ENCODE measurements around the gene LRP10.
"Not testable (repeated sequence)": the region's sequence is repeated elsewhere in the genome, so short reads cannot be mapped to it uniquely, and the experiment has no call there.

The LRP10 gene

DNA sequence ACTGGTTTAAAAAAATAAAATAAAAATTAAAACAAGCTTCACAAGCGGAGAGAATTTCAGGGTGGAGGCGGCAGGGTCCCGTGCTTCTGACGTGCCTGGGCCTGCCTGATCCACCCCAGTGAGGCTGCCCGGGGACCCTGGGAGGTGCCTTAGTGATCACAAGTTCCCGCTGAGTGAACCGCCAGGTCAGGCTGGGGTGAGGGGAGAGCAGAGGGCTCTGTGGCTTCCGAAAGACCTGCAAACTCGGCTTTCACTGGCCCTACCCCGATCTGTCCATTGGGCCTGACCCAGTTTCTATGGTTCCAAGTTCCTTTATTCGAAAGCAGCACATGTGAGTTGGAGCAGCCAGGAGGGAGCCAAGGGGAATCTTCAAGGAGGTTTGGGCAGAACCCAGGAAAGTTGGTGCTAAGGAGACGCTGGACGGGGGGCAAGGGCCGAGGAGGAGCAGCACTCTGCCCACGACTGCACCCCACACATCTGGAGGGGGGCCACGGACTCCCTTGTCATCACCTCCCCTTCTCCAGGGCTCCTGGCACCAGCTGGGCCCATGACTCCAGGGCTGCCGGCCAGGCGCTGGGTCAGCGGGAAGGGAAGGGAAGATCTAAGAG, 22.2 kb upstream of the LRP10 start:
- TF ChIP-seq TAF1 (IDR thresholded peaks at IDR 0.05; ENCODE audit: low read depth, low read length) (no peak), SPI1 (IDR thresholded peaks at IDR 0.05; ENCODE audit: low read depth, low read length) (no peak), PAX5 (IDR thresholded peaks at IDR 0.05; ENCODE audit: insufficient read depth, low read length, severe bottlenecking) (no peak), POLR2A (IDR thresholded peaks at IDR 0.05; ENCODE audit: low read depth, low read length) (no peak)
- FAIRE-seq: no peak
- DNase-seq (ENCODE audit: insufficient read length, low spot score): no peak

DNA sequence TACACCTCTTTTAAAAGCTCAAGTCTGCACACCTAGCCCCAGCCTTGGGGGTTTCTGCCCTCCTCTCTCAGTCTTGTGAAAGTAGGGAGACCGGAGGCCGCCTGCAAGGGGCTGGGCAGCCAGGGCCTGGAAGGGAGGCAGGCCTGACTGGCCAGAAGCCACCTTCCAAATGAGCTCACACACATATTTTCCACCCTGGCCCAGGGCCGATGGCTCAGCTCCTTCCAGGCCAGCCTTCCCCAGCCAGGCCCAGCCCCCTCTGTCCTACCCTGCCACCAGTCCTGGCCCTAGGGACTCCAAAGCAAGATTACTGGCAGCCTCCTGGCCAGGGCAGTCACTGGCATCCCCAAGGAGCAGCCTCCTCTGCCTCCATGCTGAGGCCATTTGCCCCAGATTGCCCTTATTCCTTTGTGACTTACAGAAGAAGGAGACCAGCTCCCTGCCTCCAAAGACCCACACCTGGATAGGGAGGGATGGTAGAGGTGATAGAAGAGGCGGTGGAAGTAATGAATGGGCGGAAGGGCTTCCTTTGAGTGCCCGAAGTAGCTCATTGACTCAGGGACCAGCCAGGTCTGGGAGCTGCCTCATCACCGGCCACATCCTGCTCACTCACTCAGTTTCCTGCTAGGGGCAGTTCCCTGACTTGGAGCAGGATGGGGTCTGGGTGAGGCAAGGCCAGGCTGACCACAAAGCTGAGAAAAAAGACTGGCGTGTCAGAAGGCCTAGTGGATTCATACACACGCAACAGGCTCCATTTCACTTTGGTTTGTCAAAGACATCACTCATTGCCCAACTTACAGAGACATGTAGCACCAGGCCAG, 20.4 kb upstream of the LRP10 start:
- FAIRE-seq: peak; percentile 13
- no peak for DNase-seq (ENCODE audit: insufficient read length, low spot score)
- TF ChIP-seq SPI1 (IDR thresholded peaks at IDR 0.05; ENCODE audit: low read depth, low read length) (no peak), POU2F2 (IDR thresholded peaks at IDR 0.05; ENCODE audit: low read depth, low read length) (no peak), PAX5 (IDR thresholded peaks at IDR 0.05; ENCODE audit: insufficient read depth, low read length, severe bottlenecking) (no peak), TAF1 (IDR thresholded peaks at IDR 0.05; ENCODE audit: low read depth, low read length) (no peak), POLR2A (IDR thresholded peaks at IDR 0.05; ENCODE audit: low read depth, low read length) (no peak), POLR2AphosphoS5 (IDR thresholded peaks at IDR 0.05; ENCODE audit: low read depth, low read length) (no peak)

DNA sequence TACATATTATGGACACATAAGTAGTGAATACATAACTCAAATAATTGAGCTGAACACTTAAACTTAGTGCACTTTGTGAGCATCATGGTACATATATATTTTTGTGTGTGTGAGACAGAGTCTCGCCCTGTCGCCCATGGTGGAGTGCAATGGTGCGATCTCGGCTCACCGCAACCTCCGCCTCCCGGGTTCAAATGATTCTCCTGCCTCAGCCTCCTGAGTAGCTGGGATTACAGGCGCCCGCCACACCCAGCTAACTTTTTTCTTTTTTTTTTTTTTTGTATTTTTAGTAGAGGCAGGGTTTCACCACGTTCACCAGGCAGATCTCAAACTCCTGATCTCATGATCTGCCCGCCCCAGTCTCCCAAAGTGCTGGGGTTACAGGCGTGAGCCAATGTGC, 19.4 kb upstream of the LRP10 start:
- not testable (repeated sequence) for DNase-seq (ENCODE audit: insufficient read length, low spot score); FAIRE-seq

DNA sequence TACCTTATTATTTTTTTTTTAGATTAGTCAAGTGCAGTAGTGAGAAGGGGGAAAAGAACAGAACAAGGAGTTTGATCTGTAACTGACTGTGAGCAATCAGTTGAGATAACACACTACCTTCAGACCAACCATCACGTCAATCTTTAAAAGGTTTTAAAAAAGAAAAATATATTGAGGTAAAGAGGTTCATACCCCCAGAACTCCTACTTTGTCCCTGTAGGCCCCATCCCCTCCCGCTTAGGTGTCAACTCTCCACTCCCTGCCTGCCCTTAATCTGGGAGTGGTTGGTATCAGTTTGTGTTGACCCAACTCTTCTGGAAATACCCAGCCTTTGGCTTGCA, 19.0 kb upstream of the LRP10 start:
- TF ChIP-seq POLR2AphosphoS5 (IDR thresholded peaks at IDR 0.05; ENCODE audit: low read depth, low read length) (no peak), POU2F2 (IDR thresholded peaks at IDR 0.05; ENCODE audit: low read depth, low read length) (no peak)
- no peak for FAIRE-seq

DNA sequence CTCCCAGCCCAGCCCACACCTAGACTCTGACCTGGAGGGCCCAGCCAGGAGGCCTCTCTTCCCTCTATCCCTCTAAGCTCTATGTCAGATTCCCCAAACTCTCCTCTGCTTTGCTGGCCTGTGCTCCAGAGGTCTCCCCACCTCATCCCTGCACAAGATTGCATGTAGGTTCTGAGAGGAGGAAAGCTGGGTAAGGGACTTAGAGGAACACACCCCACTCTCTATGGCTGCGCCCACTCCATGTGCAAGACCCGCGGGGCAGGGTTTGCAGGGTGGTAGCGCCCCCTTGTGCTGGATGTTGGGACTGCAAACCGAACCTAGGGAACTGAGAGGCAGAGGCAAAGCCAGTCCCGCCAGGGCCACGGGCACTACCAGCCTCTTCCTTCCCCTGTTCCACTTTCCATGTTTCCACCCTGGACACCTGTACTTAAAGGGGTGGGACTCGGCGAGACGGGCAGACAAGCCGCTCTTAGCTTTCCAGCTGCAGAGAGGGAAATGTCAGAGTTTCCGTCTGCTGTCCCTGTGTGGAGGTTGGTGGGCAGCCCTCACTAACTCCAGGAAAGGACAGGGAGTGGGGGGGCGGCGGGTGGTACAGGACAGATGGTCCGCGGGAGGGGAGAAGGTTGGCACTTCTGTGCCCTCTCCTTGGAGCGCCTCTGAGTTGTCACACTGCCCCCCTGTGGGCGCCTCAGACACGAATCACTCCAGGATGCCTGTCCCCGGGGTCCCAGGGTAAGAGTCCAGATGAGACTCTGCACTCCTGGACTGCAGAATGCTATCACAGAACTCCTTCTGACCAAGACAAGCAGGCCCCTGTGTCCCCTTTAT, 18.4 kb upstream of the LRP10 start:
- DNase-seq (ENCODE audit: insufficient read length, low spot score) (peak; percentile 76), FAIRE-seq (peak; percentile 95)
- TF ChIP-seq POLR2A (IDR thresholded peaks at IDR 0.05; ENCODE audit: low read depth, low read length) (no peak), PAX5 (IDR thresholded peaks at IDR 0.05; ENCODE audit: insufficient read depth, low read length, severe bottlenecking) (no peak), POU2F2 (IDR thresholded peaks at IDR 0.05; ENCODE audit: low read depth, low read length) (0 out of 2 replicates have a peak, but pooled peaks have one; percentile 52), SPI1 (IDR thresholded peaks at IDR 0.05; ENCODE audit: low read depth, low read length) (peak; percentile 50; the same call in 1 of the 2 replicates)

More for the DNA sequence above, 19.0 kb upstream of the LRP10 start:
- no peak for DNase-seq (ENCODE audit: insufficient read length, low spot score)

DNA sequence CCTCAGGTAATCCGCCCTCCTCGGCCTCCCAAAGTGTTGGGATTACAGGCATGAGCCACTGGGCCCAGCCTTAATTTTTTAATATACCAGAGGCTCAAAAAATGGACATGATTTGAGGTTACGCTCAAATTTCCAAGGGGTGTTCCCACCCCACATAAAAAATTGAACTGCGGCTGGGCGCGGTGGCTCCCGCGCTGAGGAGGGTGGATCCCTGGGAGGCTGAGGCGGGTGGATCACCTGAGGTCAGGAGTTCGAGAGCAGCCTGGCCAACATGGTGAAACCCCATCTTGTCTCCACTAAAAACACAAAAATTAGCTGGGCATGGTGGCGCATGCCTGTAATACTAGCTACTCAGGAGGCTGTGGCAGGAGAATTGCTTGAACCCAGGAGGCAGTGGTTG, 17.2 kb upstream of the LRP10 start:
- not testable (repeated sequence) for FAIRE-seq; DNase-seq (ENCODE audit: insufficient read length, low spot score)

DNA sequence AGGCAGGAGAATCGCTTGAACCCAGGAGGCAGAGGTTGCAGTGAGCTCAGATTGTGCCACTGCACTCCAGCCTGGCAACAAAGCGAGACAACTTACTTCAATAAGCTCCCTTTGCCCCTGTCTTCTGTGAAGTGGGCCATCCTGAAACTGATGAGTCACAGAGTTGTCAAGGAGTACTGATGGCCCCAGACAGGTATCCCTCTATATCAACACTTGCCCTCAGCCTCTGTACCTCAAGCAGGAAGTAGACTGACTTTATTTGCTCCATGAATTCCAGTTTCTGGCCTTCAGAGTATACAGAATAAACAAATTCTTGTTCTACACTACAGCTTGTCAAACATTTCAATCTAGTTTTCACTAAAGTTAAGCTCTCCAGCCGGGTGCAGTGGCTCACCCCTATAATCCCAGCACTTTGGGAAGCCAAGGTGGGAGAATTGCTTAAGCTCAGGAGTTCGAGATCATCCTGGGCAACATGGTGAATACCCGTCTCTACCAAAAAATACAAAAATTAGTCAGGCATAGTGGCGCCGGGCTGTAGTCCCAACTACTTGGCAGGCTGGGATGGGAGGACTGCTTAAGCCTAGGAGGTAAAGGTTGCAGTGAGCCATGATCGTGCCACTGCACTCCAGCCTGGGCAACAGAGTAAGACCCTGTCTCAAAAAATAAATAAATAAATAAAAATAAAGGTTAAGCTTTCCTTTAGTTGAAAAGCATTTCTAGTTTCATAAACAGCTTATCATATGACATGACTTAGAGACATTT, 16.4 kb upstream of the LRP10 start:
- TF ChIP-seq SPI1 (IDR thresholded peaks at IDR 0.05; ENCODE audit: low read depth, low read length) (no peak), POU2F2 (IDR thresholded peaks at IDR 0.05; ENCODE audit: low read depth, low read length) (no peak), POLR2AphosphoS5 (IDR thresholded peaks at IDR 0.05; ENCODE audit: low read depth, low read length) (no peak), TAF1 (IDR thresholded peaks at IDR 0.05; ENCODE audit: low read depth, low read length) (no peak), POLR2A (IDR thresholded peaks at IDR 0.05; ENCODE audit: low read depth, low read length) (no peak), PAX5 (IDR thresholded peaks at IDR 0.05; ENCODE audit: insufficient read depth, low read length, severe bottlenecking) (no peak)
- DNase-seq (ENCODE audit: insufficient read length, low spot score) (no peak), FAIRE-seq (no peak)

DNA sequence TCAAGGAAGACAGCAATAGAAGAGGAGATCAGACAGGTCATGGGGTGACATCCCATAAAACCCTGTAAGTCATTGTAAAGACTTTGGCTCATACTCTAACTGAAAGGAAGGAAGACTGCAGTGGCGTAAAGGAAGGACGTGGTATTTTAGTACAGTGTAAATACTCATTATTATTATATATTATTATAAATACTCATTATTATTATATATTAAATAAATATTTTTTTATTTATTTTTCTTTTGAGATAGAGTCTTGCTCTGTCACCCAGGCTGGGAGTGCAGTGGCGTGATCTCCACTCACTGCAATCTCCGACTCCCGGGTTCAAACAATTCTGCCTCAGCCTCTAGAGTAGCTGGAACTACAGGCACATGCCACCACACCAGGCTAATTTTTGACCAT, 15.1 kb upstream of the LRP10 start:
- no peak for FAIRE-seq

DNA sequence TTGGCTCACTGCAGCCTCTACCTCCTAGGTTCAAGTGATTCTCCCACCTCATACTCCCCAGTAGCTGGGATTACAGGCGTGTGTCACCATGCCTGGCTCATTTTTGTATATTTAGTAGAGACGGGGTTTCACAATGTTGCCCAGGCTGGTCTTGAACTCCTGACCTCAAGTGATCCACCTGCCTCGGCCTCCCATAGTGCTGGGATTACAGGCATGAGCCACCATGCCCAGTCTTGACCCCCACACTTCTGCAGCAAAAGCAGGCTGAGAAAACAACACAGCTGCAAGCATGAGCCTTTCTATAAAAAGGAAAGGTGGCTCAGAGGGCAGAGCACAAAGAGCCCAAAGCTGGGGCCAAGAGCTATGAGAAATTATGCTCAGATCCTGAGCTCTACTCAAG, 11.2 kb upstream of the LRP10 start:
- not testable (repeated sequence) for DNase-seq (ENCODE audit: insufficient read length, low spot score); FAIRE-seq

More for the DNA sequence above, 15.1 kb upstream of the LRP10 start:
- no peak for DNase-seq (ENCODE audit: insufficient read length, low spot score)
- TF ChIP-seq SPI1 (IDR thresholded peaks at IDR 0.05; ENCODE audit: low read depth, low read length): no peak
- TF ChIP-seq POLR2AphosphoS5 (IDR thresholded peaks at IDR 0.05; ENCODE audit: low read depth, low read length): no peak
- TF ChIP-seq TAF1 (IDR thresholded peaks at IDR 0.05; ENCODE audit: low read depth, low read length): no peak
- TF ChIP-seq POU2F2 (IDR thresholded peaks at IDR 0.05; ENCODE audit: low read depth, low read length): no peak
- no peak for TF ChIP-seq POLR2A (IDR thresholded peaks at IDR 0.05; ENCODE audit: low read depth, low read length)
- no peak for TF ChIP-seq PAX5 (IDR thresholded peaks at IDR 0.05; ENCODE audit: insufficient read depth, low read length, severe bottlenecking)

DNA sequence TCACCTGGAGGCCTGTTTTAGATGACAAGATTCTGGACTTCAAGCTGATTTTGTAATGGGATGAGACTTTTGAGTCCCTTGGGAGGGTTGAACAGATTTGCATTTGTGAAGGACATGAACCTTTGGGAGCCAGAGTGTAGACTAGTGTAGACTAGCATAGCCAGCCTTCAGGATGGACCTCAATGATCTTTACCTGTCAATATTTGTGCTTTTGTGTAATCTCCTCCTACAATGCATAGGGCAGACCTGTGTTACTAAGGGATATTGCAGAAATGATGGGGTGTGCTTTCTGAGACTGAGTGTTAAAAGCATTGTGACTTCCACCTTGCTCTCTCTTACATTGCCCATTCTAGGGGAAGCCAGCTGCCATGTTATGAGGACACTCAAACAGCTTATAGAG, 9.9 kb upstream of the LRP10 start:
- no peak for TF ChIP-seq PAX5 (IDR thresholded peaks at IDR 0.05; ENCODE audit: insufficient read depth, low read length, severe bottlenecking)
- no peak for TF ChIP-seq POLR2A (IDR thresholded peaks at IDR 0.05; ENCODE audit: low read depth, low read length)
- TF ChIP-seq POLR2AphosphoS5 (IDR thresholded peaks at IDR 0.05; ENCODE audit: low read depth, low read length): no peak
- DNase-seq (ENCODE audit: insufficient read length, low spot score) (no peak), FAIRE-seq (no peak)
